GM06990 (cell line): Measurements from ENCODE around the gene NF1.
"Not testable (repeated sequence)": the region's sequence is repeated elsewhere in the genome, so short reads cannot be mapped to it uniquely, and the experiment has no call there.

Source experiments
- DNase-seq: peaks from one replicate; pipeline ENCODE4 v3.0.0-alpha.2; 2011; ENCODE audit not compliant: insufficient read length; ENCODE audit errors: extremely low read depth
- H3K27me3 ChIP-seq: replicated peaks from 2 replicates; pipeline ENCODE4 v1.6.0; 2011; ENCODE audit warnings: low read length; ENCODE audit not compliant: control insufficient read depth, insufficient read depth
- H3K36me3 ChIP-seq: 2 replicates; pipeline ENCODE4 v1.5.1; 2011; ENCODE audit warnings: low read length; ENCODE audit not compliant: control insufficient read depth, insufficient read depth
- H3K4me3 ChIP-seq: replicated peaks from 2 replicates; pipeline ENCODE4 v1.5.1; 2011; ENCODE audit warnings: low read depth, mild to moderate bottlenecking, control low read depth, low read length
- CTCF ChIP-seq: IDR thresholded peaks from 2 replicates; pipeline ENCODE4 v1.5.1; 2011; ENCODE audit warnings: low read length, control low read depth, mild to moderate bottlenecking, inconsistent platforms; ENCODE audit not compliant: insufficient read depth, poor library complexity, severe bottlenecking

Gene NF1

GRCh38 chr17:31152271-31152670 is 57.5 kb downstream of the NF1 start:
- no peak for TF ChIP-seq CTCF
- H3K27me3 ChIP-seq: no peaks in the 10 kb centered on the region
- DNase-seq: no peak
- no peak overlapping the region for H3K4me3 ChIP-seq
- no peaks in the 10 kb centered on the region for H3K36me3 ChIP-seq

- H3K36me3 ChIP-seq: no peaks in the 10 kb centered on the region
These were observed 60.5 kb downstream of the NF1 start for GRCh38 chr17:31155208-31155810.

GRCh38 chr17:31156326-31156725 is 61.5 kb downstream of the NF1 start:
- no peak for TF ChIP-seq CTCF
- Histone ChIP-seq H3K4me3 (no peak overlapping the region), H3K36me3 (no peaks in the 10 kb centered on the region), H3K27me3 (no peaks in the 10 kb centered on the region)
- DNase-seq: no peak

More at GRCh38 chr17:31155208-31155810, 60.5 kb downstream of the NF1 start:
- DNase-seq: no peak
- no peak for TF ChIP-seq CTCF
- H3K27me3 ChIP-seq: no peaks in the 10 kb centered on the region
- no peak overlapping the region for H3K4me3 ChIP-seq

- not testable (repeated sequence) for H3K4me3 ChIP-seq, H3K27me3 ChIP-seq, DNase-seq, H3K36me3 ChIP-seq
These were observed 62.1 kb downstream of the NF1 start for GRCh38 chr17:31156864-31157263.

- no peaks in the 10 kb centered on the region for H3K36me3 ChIP-seq
- H3K27me3 ChIP-seq: no peaks in the 10 kb centered on the region
- no peak for DNase-seq
- no peak for TF ChIP-seq CTCF
- H3K4me3 ChIP-seq: no peak overlapping the region
These were observed 64.1 kb downstream of the NF1 start for GRCh38 chr17:31158746-31159377.

GRCh38 chr17:31163091-31163781 is 68.5 kb downstream of the NF1 start:
- no peaks in the 10 kb centered on the region for H3K36me3 ChIP-seq
- H3K4me3 ChIP-seq: no peak overlapping the region
- no peak for DNase-seq
- H3K27me3 ChIP-seq: no peaks in the 10 kb centered on the region
- no peak for TF ChIP-seq CTCF
